GM13977 (cell line): Measurements from ENCODE around the gene ACTG1.
A peak's percentile ranks its signal among the peaks of the same experiment; 100 is the strongest.

Experiments used
- DNase-seq: peaks from one replicate; pipeline ENCODE4 v3.0.0; 2012; ENCODE audit warnings: low spot score
- in situ Hi-C: fragments of 300-500 bp; cut with MboI; formaldehyde crosslinking; loops from one replicate; pipeline ENCODE4 v1.12.0; 2022; ENCODE audit warnings: low sequenced_read_pairs, low pct_unique_long_range_greater_than_20kb, mixed read lengths, inconsistent platforms; ENCODE audit not compliant: unreplicated experiment
- TF ChIP-seq, protein P1 (sequence below): IDR thresholded peaks from 2 replicates; pipeline ENCODE4 v1.5.1; 2012; ENCODE audit warnings: mild to moderate bottlenecking, control low read depth; ENCODE audit not compliant: insufficient read depth; ENCODE audit errors: extremely low read depth, missing control alignments

The ACTG1 gene

DNA sequence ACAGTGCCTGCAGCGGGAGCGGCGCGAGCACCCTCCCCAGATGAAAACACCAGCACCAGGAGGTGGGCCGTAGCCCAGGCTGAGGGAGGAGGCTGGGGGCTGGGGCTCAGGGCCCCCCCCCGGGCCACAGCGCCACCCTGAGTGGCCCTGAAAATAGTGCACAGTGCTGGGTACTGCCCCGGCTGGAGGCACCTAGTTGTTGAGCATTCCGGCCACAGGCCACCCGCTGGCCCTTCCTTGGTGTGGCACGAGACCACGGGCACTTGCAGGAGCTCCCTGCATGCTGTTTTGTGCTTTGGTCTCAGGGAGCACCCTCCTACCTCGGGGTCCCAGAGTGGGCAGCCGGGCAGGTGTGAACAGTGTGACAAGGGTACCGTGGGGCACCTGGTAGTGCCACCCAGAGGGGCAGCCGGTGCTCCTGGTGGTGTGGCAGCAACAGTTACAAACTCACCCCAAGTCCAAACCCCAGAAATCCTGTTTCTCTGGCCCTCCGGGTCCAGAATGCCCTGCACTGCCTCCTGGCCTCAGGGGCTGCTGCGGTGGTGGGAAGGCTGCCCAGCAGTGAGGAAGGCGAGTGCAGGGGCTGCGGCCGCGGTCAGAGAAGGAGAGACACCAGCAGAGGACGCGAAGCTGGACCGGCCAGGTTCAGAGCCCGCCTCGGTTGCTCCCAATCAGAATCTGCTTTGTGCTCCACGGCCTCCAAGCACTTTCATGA, 27.5 kb upstream of the ACTG1 start:
- in situ Hi-C loops = no loop called here
- DNase-seq = no peak
- TF ChIP-seq, protein P1, sequence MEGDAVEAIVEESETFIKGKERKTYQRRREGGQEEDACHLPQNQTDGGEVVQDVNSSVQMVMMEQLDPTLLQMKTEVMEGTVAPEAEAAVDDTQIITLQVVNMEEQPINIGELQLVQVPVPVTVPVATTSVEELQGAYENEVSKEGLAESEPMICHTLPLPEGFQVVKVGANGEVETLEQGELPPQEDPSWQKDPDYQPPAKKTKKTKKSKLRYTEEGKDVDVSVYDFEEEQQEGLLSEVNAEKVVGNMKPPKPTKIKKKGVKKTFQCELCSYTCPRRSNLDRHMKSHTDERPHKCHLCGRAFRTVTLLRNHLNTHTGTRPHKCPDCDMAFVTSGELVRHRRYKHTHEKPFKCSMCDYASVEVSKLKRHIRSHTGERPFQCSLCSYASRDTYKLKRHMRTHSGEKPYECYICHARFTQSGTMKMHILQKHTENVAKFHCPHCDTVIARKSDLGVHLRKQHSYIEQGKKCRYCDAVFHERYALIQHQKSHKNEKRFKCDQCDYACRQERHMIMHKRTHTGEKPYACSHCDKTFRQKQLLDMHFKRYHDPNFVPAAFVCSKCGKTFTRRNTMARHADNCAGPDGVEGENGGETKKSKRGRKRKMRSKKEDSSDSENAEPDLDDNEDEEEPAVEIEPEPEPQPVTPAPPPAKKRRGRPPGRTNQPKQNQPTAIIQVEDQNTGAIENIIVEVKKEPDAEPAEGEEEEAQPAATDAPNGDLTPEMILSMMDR = no peak

DNA sequence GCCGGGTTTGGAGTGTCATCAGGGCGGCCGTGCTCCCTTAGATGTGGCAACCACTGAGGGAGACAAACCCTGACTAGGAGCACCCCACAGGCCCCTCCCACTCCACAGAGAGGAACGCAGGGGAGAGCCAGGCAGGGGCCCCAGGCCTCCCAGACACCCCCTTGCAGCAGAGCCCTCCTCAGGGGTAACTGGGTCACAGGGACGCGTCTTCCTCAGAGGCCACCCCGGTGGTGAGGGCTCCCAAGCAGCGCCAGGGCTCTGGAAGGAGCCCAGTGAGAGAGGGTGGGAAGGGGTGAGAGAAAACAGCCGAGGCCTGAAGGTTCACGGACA, 26.9 kb upstream of the ACTG1 start:
- in situ Hi-C loops = no loop called here
- TF ChIP-seq, protein P1 = no peak

DNA sequence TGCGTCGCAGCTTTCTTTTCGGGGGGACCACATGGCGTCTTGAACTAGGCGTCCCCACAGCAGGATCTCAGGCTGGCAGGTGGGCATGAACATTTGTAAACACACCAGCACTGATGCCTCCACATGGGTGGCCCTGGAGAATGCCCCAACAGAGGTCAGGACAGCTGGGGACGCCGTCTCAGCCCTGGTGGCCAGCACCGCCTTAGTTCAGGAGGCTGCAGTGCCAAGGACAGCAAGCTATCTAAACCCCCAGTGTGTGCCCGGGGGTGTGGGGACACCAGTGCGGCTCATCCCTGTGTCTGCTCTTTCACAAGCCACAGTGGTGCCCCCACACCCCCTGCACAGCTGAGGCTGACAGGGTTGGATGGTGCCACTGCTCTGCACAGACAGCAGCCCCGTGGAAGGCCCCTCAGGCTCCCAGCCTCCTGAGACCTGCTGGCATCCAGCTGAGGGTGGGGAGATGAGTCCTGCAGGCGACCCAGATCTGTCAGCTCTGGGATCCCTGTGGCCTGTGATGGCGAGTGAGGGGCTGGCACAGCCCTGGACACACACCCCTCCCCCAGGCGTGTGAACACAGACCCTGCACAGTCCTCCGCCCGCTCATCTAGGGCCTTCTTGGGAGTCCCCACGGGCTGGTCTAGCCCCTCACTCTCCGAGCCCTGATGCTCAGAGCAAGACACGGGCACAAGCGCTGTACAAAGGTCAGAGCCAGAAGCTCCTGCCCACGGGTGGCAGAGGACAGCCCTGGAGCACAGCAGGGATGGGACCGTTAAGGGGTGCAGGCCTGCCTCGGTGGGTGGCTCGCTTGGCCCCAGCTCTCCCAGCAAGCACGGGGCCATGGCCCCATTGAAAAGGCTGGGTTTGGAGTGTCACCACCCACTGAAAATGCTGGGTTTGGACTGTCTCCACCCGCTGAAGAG, 26.3 kb upstream of the ACTG1 start:
- in situ Hi-C loops = no loop called here
- DNase-seq = no peak
- TF ChIP-seq, protein P1 = no peak

More for the DNA sequence above, 26.9 kb upstream of the ACTG1 start:
- DNase-seq = no peak

DNA sequence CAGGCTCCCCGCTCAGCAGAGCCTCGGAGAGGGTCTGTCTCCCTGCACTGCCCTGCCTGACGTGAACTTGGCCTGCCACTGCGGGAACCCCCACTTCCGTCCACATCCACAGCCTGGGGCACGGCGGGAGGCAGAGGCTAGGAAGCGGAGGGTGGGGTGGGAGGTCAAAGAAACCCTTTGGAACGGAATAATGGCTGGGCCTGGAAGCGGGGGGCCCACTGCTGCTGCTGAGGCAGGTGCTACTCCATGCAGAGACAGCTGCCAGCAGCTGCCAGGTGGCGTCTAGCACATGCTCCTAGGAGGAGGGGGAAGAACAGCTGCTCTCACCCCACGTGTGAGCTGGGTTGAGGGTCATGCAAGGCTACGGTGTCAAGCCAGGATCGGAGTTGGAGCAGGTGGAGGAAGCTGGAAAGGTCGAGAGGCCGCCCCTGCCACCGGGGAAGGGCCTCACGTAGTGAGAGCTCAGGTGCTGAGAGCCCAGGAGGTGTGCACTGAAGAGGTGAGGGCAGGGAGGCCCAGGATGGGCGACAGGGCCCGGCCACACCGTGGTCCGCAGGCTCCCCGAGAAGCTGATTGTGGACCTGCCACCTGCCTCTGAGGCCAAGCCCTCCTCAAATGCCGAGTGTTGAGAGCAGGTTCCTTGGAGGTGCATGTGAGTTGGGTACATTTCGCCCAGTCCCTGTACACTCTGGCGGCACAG, 25.4 kb upstream of the ACTG1 start:
- no peak for DNase-seq
- in situ Hi-C loops = no loop called here
- TF ChIP-seq, protein P1 = no peak

DNA sequence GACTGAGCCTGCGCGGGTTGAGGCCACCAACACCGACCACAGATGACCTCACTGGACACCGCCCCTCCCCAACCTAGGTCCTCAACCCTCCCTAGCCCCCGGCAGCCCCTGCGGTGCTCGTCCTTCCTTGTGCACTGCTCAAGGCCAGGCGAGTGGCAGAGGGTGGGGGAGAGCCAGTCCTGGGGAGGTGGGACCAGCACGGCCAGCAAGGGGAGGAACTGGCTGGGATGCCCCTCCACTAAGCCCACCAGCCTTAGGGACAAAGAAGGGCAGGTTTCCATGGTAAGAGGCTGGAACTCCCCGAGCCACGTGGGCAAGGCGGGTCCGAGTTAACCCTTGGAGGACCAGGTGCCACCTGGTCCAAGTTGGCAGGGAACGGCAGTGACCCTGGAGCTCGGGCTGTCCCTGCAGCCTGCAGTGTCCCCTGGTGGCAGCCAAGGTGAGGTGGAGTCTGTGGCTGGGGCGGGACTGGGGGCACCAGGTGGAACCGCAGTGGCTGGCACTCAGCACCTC, 24.8 kb upstream of the ACTG1 start:
- TF ChIP-seq, protein P1 = peak; percentile 72
- in situ Hi-C loops = no loop called here
- peak; percentile 77 for DNase-seq

DNA sequence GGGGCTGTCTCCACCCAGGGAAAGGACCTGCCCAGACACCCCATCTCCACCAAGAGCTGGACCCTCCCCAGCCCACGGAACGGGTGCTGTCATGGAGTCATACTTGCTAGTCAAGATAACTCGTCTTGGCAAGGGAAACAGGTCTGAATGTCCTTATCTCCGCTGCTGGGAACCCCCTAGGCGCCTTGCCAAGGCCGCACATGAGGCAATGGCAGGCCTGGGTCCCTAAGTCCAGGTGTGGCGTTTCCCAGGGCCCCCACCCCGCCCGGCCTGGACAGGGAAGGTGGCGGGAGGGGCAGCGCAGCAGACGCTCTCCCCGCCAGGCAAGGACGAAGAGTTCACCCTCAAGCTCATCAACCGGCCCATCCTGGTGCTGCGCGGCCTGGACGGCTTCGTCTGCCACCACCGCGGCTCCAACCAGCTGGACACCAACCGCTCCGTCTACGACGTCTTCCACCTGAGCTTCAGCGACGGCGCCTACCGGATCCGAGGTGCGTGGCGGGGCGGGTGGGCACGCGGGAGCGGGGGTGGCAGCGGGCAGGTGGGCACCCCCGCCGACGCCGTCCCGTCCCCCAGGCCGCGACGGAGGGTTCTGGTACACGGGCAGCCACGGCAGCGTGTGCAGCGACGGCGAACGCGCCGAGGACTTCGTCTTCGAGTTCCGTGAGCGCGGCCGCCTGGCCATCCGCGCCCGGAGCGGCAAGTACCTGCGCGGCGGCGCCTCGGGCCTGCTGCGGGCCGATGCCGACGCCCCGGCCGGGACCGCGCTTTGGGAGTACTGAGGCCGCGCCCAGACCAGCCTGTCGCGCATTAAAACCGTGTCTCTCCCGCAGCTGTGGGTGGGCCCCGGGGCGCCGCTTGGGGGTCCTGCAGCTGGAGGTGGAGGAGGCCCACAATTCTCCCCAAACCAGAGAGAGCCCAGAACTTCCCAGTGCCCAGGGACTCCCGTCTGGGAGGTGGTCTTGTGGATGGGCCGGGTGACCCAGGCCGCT, 24.0 kb upstream of the ACTG1 start:
- no peak for DNase-seq
- in situ Hi-C loops = no loop called here
- TF ChIP-seq, protein P1 = no peak
